HG02981 (cell line): ENCODE results near the gene DHX32.
A peak's percentile ranks its signal among the peaks of the same experiment; 100 is the strongest.
"Not testable (repeated sequence)": the region's sequence is repeated elsewhere in the genome, so short reads cannot be mapped to it uniquely, and the experiment has no call there.

ENCODE experiments used
- ATAC-seq: cut with Tn5 transposase; IDR thresholded peaks from one replicate; pipeline ENCODE4 v1.9.1; 2021; ENCODE audit warnings: mild to moderate bottlenecking, moderate library complexity; ENCODE audit not compliant: unreplicated experiment

Gene DHX32

DNA sequence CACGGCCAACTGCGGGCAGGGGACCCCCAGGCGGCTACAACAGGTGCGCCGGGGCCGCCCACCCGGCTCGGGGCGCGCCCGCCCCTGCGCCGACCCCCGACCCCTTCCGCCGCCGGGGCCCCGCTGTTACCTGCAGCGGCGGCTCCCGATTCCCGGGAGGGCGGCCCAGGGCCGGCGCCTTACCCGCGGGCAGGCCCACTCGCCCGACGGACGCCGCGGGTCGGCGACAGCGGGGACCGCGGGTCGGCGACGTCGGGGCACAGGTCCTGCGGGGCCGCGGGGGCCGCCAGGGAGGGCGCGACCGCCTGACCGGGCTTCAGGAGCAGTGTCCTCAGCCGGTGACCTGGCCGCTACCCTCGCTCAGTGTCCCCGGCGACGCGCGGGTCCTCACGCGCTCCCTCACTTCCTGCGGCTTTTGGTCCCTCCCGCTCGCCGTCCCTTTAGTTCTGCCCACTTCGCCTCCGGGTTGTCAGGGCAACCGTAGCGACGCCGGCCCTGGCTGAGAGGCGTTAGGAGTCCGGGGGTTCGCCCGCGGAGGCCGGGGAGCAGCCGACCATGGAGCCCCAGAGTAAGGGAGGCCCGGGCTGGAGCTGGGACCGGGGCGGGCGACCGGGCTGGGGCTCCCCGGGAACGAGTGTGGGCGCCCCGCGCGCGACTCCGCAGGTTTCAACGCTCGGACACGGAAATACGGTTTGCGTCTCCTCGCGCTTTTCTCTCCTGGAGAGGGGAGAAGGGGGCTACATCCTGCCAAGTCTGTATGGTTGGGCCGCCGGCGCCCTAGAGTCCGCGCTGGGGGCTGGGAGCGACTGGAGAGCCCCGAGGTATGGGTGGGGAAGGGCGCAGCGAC, 15.2 kb upstream of the DHX32 start, which contains the start of gene FANK1:
TSS of gene FANK1 (plus strand) at position 477 of the 847 bp plus-strand sequence. CDS start at position 556, 79 bp downstream.
- ATAC-seq, result peak; percentile 83

DNA sequence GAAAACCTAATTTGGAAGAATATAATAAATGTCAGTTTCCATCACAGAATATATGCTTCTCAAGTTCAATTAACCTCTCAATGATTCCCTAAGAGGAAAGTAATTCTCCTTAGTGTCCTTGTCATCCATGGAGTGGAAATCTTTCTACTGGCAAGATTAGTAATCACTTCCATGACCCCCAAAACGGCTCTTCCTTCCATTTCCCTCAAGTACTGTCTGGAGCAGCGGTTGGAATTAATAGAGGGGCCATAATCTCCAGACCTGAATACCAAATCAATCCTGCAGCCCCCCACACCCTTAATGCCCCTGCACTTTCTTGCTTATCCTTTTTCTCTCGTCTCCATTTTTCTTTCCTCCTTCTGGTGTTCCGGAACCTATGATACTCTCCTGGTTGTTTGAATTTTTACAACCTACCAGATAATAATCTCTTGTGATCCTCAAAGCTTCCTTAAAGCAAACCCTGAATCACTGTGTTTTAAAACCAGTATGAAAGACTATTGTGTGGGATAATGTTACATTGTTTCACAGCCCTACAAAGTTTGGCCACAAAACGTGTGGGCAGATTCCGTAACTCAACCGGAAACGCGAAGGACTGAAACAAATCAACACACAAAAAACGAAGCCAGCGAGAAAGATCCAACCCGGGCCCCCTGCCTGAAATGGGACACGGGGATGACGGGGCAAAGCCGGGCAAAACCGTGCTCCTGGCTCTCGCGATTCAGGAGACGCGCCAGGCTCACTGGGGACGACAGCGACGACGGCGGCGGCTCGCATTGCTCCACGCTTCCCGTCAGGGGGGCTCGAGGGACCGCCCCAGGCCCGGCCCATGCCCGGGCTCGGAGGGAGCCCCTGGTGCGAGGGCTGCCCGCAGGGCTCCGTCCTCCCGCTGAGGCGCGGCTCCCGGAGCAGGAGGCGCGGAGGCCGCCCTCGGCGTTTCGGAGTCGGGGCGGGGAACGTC, 14.3 kb upstream of the DHX32 start:
- ATAC-seq, result peak; percentile 51

DNA sequence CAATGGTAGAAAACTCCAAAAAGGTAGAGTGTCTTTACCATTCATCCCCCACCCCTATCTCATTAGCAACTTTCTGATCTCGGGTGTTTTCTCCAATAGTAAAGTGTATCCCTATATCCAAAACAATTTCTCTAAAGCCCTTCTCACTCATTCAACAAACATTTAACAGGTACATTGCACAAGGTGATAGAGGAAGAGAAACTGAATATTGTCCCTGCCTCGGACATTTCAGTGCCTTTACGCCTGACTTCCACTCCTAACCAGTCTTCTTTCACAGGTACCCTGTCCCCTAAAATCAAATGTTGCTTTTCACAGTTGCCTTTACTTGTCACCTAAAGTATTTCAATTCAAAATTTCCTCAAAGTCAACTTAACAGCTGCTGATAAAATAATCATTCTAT, 13.1 kb upstream of the DHX32 start:
- not testable (repeated sequence) for ATAC-seq

DNA sequence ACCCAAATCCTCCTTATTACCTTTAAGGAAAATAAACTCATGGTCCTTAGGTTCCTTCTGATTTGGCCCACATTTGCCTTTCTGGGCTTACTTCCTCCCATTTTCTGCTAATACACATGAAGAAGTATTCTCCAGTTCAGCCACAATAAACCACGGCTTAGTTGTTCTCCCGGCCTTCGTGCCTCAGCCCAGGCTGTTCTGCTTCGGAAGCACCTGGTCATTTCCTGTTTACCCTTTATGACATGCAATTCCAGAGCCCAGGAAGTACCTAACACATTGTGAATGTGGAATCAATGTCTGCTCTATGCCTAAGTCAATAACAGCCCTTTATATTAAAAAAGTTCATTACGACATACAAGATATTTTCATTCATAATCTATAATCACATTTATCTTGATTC, 11.3 kb upstream of the DHX32 start:
- ATAC-seq, result not testable (repeated sequence)

DNA sequence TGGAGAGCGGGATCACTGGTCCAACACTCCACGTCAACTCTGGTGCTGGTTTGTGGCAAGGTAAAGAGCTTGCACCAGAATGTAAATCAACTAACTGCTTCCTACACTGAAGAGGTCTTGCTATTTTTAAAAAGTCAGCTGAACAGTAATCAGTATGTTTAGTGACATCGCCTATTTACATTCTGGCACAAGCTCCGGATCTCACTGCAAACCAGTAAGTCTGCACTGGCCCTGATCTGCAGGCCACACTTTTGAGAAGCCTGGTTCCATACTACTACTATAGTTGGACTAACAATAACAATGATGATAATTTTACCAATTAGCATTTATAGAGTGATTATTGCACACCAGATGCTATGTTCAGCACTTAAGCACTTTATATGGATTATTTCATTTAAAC, 8.3 kb upstream of the DHX32 start:
- not testable (repeated sequence) for ATAC-seq

DNA sequence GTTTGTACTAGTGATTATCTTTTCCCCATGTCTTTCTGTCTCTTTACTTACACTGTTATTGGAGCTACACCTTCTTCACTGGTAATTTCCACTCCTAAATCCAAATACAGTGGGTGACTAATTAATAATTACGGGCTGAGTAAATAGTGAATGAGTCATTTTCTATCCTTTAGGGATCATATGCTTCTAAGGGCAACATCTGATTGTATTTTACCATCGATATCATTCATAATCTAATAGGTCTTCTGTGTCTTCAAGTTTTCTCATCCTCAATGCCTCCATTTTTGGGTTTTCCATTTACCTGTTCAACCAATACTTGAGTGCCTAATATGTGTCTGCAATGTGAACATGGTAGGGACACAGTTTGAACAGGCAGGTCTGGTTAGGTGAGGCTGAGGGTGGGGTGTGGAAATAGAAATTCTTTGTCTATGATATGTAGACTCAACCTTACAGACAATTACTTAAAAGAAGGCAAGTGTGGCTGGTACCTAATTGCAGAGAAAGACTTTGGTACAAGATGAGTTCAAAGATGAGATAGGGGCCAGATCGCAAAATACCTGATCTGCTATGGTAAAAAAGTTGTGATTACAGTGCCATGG, 5.9 kb upstream of the DHX32 start:
- no peak for ATAC-seq

DNA sequence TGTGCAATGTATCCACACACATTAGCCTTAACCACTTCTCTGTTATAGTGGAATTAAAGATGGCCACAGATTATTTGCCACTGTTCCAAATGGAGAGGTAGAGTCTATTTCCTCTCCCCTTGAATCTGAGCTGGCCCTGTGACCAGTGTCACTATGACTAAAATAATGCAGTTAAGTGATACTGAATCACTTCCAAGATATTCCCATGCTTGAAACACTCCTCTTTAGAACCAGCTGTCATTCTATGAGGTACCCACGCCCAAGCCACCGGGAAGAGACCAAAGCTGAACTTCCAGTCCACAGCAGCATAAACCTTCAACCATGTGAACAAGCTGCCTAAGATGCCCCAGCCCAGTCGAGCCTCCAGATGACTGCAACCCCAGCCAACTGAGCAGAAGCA, 2.1 kb upstream of the DHX32 start:
- ATAC-seq, result no peak

DNA sequence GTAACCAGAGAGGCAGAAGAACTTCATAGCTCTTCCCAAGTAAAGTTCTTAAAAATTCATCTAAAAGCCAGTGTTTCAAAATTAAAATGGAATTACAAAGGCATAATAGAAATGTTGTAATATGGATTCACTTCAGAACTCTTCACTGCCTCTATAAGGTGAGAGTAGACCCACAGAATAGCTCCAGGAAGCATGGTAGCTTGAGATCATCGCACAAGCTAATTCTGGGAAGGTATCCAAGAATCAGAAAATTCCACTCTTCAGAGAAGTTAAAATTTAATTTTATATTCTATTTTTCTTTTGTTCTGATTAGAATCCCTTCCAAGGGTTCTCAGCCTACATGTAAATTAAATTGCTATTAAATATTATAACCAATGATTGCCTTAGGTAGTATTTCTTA, 1.5 kb upstream of the DHX32 start:
- ATAC-seq, result no peak

DNA sequence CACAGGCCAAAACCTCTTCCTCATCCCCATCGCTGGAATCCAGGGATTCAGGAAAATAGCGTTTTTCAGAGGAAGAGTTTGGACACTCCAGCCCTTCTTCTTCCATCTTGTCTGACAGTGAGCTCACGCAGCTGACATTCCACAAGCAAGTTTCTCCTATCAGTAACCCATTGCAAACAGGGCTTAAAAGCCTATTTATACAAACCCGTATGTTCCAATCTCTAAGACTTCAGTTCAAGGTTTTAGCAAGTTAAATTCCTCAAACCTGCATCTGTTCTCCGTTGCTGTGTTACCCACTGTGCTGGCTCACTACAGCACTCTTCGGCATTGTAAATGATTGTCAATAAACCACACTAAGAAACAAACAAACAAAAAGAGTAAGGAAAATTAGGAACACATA, 373 bp downstream of the DHX32 start:
- no peak for ATAC-seq

DNA sequence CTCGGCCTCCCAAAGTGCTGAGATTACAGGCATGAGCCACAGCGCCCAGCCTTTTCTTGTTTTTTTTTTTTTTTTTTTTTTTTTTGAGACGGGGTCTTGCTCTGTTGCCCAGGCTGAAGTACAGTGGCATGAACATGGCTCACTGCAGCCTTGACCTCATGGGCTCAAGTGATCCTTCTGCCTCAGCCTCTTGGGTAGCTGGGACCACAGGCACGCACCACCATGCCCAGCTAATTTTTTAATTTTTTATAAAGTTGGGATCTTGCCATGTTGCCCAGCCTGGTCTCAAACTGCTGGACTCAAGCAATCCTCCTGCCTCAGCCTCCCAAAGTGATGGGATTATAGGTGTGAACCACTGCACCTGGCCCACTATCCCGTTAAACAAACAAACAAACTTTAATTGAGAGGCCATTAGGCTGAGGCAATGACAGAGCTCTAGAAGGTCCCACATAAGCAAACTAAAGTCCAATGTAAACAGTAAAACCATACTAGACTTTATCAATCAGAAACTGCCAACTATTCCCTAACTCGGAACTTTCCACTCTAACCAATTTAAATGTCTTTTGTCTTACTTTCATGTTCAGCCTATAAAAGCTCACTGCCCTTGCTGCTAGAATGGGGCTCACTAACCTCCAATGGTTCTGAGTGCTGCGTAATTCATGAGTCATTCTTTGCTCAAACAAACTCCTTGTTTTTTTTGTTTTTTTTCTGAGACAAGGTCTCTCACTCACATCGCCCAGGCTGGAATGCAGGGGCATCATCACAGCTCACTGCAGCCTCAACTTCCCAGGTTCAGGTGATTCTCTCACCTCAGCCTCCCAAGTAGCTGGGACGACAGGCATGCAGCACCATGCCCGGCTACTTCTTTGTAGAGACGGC, 1.9 kb downstream of the DHX32 start:
- ATAC-seq, result no peak

DNA sequence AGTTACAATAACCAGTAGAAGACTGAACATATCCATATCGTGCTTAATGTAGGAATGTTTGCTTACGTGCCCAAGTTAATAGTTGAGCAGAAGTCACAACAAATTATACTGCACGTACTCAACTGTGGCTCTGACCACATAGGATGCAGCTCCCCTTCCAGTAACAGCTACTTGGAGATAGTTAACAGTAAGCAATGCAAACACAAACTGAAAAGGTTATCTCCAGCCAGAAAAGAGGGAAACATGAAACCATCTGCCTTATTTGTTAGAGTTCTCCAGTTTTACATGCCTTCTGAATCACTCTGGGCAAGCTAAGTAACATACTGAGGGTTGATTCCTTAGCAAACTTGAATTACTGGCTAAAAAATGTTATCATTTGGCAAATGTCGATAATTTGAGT, 9.8 kb downstream of the DHX32 start:
- no peak for ATAC-seq

DNA sequence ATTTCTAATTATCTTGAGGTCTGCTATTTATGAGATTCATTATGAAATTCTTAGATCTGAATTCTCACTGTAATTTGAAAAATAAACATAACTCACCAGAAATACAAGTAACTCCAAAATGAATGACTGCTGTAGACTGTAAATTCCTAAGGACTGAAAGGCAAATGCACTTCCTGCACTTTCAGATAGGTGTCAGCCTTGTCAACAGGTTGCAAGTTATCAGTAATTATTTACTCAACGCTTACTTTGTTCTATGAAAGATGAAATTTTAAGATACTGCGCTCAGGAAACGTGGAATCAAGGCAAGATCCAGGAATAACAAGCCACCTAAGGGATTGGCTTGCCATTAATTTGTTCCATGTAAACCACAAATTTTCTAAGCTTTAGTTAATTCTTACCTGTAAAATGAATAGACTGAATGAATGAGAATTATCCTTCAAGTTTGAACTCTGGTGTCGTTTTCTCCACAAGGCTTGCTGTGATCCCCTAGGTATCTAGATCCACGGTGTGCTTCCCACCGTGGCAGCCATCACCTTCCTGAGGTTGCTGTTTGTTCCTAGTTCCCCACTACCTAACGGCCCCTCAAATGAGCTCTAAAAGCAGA, 12.6 kb downstream of the DHX32 start:
- ATAC-seq, result peak; percentile 82

DNA sequence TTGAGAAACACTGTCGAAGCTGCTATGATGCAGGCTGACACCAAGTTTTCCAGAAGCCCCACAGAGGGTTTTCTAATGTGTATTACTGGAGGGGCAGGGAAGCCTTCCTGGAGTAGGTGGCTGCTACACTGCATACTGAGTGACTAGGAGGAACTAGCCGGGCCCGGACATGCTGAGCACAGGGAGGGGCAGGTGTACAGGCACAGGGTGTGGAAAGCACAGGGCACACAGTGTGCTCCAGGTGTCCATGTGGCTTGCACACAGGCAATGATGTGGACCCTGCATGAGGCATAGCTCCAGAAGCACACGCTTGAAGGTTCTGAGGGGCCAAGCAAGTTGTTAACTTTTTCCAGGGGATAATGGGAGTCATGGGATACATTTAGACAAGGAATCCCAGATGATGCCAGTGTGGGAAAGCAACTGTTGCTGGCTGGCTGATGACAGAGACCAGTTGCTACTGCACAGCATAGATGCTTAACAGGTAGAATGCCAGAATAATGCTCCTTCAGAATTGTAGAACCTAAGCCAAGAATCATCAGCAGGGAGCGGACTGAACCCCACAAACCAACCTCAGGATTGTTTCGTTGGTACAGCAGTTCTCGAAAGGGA, 14.6 kb downstream of the DHX32 start:
- ATAC-seq, result no peak

DNA sequence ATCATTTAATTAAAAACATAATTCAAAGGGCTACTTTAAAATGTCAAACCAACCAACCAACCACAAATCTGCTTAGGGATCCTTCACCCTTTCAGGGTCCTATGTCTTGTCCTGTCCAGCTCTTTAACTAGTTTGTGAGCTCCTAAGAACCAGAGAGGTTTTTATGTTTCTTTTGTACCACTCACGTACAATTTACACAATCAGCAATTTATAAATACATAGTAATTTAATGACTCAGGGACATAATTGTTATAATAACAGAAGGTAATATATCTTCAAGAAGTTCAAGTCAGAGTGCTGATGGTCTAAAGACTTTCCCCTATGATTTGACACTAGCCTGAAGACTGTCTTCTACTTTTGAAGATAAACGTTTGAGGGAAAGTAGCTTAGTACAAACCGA, 16.0 kb downstream of the DHX32 start:
- ATAC-seq, result no peak

DNA sequence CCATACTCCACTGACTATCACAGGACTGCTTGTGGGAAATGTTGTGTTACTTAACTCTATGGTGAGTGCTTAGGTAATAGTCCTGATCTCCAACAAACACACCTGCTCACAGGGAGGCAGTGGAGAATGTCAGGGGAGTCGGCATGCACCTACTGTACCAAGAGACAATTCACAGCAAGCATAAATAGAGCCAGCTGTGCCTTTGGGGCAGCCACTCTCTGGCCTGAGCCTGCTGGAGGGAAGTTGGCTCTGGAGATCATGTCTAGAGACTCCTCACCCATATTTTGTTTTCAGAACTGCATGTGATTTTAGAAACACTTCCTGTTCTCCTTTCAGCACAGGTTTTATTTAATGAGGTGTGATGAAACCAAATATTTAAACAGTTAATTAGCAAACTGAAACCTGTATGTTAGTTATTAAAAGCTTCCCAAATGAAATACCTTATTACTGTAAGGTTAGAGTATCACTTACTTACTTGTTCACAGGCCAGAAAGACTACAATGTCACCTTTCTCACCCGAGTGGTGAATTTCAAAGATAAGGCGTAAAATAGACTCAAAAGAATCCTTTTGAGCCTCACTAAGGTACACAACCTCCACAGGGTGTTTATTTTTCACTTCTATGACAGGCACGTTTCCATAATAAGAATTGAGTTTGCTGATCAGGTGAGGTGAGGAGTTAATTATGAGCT, 21.8 kb downstream of the DHX32 start:
- ATAC-seq, result no peak

DNA sequence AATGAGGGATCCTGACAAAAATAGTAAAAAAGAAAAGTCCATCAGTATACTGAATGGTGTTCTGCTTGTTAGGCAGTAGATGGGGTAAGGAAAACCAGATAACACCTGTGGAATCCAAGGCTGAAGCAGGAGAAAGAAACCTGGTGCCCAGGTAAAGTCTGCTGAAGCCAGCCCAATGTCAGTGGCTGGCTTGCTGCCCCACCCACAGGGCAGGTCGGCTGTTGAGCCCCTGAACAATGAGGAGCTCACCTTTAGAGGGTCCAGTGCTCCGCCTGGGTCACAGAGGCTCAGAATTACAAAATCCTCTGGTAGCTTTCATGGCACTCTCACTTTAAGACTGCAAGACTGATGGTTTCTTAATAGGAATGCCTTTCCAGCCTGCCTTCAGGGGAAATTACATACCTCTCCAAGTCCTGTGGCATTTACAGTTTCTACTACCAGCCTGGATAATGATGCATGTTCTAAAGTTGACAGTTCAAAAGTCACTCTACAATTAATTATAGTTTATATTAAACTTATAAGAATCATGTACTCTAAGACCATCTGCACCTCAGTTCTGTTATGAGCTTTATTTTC, 23.8 kb downstream of the DHX32 start:
- ATAC-seq, result no peak

DNA sequence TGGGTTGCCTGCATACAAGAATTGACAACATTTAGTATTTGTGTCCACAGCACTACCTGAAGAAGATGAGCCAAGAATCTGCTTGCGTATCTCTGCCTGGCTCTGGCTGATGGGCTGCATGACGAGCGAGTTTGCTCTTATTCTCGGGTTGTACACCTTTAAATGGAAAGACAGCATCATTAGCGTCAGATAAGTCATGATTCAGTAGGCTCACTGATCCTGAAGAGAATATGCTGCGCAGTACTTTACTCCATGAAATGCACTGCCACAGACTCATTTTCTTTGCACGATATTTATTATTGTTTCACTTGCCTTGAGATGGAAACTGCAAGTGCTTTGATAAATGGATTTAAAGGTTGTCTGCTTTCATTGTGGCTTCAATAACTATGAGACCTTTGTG, 28.6 kb downstream of the DHX32 start:
- ATAC-seq, result no peak
